Esophagus muscularis mucosa (tissue), 4 donors: Measurements from ENCODE around the gene MED14. TPM values are rescaled to one million over a fixed set of nuclear protein-coding genes. Genes with fewer than 3 reads are reported as not detected.

ENCODE experiments used
- DNase-seq: peaks from one replicate; pipeline ENCODE4 v3.0.0-alpha.2; 2017; ENCODE audit errors: extremely low spot score
- H3K27ac ChIP-seq, 4 donors: fragments of 200-600 bp; sonication (generic); replicated peaks in 1 of 4; 1 replicate in 3 of 4; 2 replicates in 1 of 4; pipeline ENCODE4 v1.5.1; 2016 to 2019; ENCODE audit warnings: mild to moderate bottlenecking in 1 of 4
- H3K27me3 ChIP-seq, 4 donors: fragments of 200-600 bp; sonication (generic); one replicate each; pipeline versions ENCODE4 v1.5.1 to v1.6.0; 2016 to 2019
- H3K36me3 ChIP-seq, 4 donors: fragments of 200-600 bp; sonication (generic); one replicate each; pipeline ENCODE4 v1.5.1; 2016 to 2019
- H3K4me1 ChIP-seq, 4 donors: fragments of 200-600 bp; sonication (generic); one replicate each; pipeline ENCODE4 v1.5.1; 2016 to 2019
- H3K4me3 ChIP-seq, 4 donors: fragments of 200-600 bp; sonication (generic); 1 replicate in 2 of 4; 2 replicates in 2 of 4; pipeline ENCODE4 v1.5.1; 2016 to 2019; ENCODE audit warnings: mild to moderate bottlenecking in 4 of 4, moderate library complexity in 1 of 4
- H3K9me3 ChIP-seq, 4 donors: fragments of 200-600 bp; sonication (generic); 1 replicate in 3 of 4; 2 replicates in 1 of 4; pipeline ENCODE4 v1.5.1; 2016 to 2019
- EP300 ChIP-seq: sonication (generic); formaldehyde crosslinking; IDR thresholded peaks from one replicate; pipeline ENCODE4 v1.6.1; 2017; ENCODE audit warnings: antibody characterized with exemption
- POLR2A ChIP-seq: fragments of 450-650 bp; IDR thresholded peaks from one replicate; pipeline ENCODE4 v1.6.1; 2017; ENCODE audit warnings: antibody characterized with exemption, moderate library complexity, mild to moderate bottlenecking, low read depth
- POLR2AphosphoS5 ChIP-seq, 2 donors: sonication (generic); formaldehyde crosslinking; IDR thresholded peaks; one replicate each; pipeline ENCODE4 v1.6.1; 2017; ENCODE audit warnings: antibody characterized with exemption in 2 of 2
- WGBS: methylation state at CpG from one replicate; pipeline ENCODE4 v1.1.5; 2018; 5-methylcytosine and 5-hydroxymethylcytosine counted together
- intact Hi-C: fragments of 100-400 bp; cut with DNase I; formaldehyde crosslinking; loops from one replicate; pipeline ENCODE4 v1.15.1; 2023
- total RNA-seq, 4 donors: library from RNA; depleted of rRNA; stranded (reverse); fragments of >200 nt; gene quantifications; one replicate each; pipeline versions ENCODE4 v1.1.0 to v1.2.1, GENCODE V29; 2016
- TF ChIP-seq, protein P1 (sequence below), 3 experiments: fragments of 200-600 bp in 2 of 3; fragments of 450-650 bp in 1 of 3; sonication (generic) in 2 of 3; IDR thresholded peaks; one replicate each; pipeline ENCODE4 v1.5.1; 2017 to 2019; ENCODE audit warnings: antibody characterized with exemption in 3 of 3, mild to moderate bottlenecking in 2 of 3, moderate library complexity in 1 of 3

MED14 gene
- total RNA-seq, 4 donors from 2014 or later = 20.0 to 29.9 (median 24.3) TPM

DNA sequence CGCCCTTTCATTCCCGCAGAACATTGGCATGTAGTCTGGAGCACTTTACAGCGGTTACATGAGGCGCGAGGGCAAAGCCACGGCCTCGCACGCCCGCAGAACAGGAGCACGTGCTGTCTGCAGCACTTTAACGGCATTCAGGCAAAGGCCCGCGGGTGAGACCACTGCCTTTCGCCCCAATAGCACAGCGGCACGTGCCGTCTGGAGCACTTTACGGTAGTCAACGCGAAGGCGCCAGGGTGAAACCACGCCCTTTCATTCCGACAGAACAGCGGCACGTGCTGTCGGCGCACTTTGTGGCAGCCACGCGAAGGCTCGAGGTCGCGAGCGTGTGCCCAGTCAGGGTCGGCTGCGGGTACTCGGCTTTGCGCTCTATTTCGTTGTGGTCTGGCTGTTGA lies 112.2 kb downstream of the MED14 start, which contains the start of gene MPC1L:
Gene MPC1L (plus strand): TSS at position 290 of the 398 bp plus-strand sequence. CDS start 138 bp downstream, outside the sequence.
- no peak for TF ChIP-seq POLR2A
- no peak for DNase-seq
- no peaks in the 10 kb centered on the region for H3K4me1 ChIP-seq
- H3K4me3 ChIP-seq = no peak within 1 kb of the TSS
- H3K27ac ChIP-seq = no peak within 1 kb of the TSS
- WGBS = 87% methylated on average over 37 of the region's 38 CpGs
- intact Hi-C loops = no loop called here
- H3K36me3 ChIP-seq = peaks cover 0 to 11% (median 10%) of the 10 kb centered on the region in 4 donors
- no peaks in the 10 kb centered on the region for H3K27me3 ChIP-seq
- peaks cover 0 to 10% (median 0%) of the 10 kb centered on the region in 4 donors for H3K9me3 ChIP-seq

DNA sequence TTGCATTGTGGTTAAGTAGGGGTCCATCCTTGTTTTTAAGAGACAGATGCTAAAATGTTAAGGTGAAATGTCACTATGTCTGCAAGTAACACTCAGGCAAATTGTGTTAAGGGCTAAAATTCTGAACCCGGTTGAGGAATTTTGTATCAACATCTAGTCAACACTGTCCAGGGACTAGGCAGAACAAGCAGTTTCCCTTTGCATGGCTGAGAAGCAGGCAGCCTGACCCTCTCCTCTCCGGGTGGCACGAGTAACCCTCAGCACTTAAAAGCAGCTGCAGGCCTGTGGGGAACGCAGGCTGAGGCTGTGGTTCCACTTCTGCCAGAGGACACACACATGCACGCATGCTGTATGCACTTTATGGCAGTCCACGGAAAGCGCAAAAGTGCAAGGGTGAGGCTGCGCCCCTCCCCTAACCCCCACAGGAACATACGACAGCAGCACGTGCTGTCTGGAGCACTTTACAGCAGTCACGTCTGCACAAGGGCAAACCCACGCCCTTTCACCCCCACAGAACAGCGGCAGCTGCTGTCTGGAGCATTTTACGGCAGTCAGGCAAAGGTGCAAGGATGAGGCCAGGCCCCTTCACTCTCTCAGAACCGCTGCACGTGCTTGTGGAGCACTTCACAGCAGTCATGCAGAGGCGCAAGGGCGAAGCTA lies 112.7 kb downstream of the MED14 start:
- intact Hi-C loops = no loop called here
- WGBS = 60% methylated on average over 1 of the region's 18 CpGs

GRCh38 chrX:40617566-40617965 lies 117.8 kb downstream of the MED14 start:
- H3K27ac ChIP-seq = no peak overlapping the region
- DNase-seq = no peak
- no peak overlapping the region for H3K4me3 ChIP-seq
- no peaks in the 10 kb centered on the region for H3K4me1 ChIP-seq
- no peaks in the 10 kb centered on the region for H3K36me3 ChIP-seq
- WGBS = 91% methylated on average over 7 of the region's 7 CpGs
- no peaks in the 10 kb centered on the region for H3K9me3 ChIP-seq
- TF ChIP-seq POLR2AphosphoS5 (IDR thresholded peaks at IDR 0.05) = no peak
- no peak for TF ChIP-seq POLR2A
- TF ChIP-seq, protein P1, sequence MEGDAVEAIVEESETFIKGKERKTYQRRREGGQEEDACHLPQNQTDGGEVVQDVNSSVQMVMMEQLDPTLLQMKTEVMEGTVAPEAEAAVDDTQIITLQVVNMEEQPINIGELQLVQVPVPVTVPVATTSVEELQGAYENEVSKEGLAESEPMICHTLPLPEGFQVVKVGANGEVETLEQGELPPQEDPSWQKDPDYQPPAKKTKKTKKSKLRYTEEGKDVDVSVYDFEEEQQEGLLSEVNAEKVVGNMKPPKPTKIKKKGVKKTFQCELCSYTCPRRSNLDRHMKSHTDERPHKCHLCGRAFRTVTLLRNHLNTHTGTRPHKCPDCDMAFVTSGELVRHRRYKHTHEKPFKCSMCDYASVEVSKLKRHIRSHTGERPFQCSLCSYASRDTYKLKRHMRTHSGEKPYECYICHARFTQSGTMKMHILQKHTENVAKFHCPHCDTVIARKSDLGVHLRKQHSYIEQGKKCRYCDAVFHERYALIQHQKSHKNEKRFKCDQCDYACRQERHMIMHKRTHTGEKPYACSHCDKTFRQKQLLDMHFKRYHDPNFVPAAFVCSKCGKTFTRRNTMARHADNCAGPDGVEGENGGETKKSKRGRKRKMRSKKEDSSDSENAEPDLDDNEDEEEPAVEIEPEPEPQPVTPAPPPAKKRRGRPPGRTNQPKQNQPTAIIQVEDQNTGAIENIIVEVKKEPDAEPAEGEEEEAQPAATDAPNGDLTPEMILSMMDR (IDR thresholded peaks at IDR 0.05) = no peak
- TF ChIP-seq EP300 = no peak
- no peaks in the 10 kb centered on the region for H3K27me3 ChIP-seq
- intact Hi-C loops = no loop called here

More for the DNA sequence above, 112.7 kb downstream of the MED14 start:
- Histone ChIP-seq H3K27me3 (no peaks in the 10 kb centered on the region), H3K36me3 (peaks cover 0 to 7% (median 6%) of the 10 kb centered on the region in 4 donors), H3K4me3 (no peak overlapping the region), H3K9me3 (peaks cover 0 to 10% (median 0%) of the 10 kb centered on the region in 4 donors), H3K27ac (no peak overlapping the region), H3K4me1 (no peaks in the 10 kb centered on the region)
- no peak for DNase-seq
- TF ChIP-seq POLR2AphosphoS5 (IDR thresholded peaks at IDR 0.05) (no peak), POLR2A (no peak), EP300 (no peak)
- TF ChIP-seq, protein P1 (IDR thresholded peaks at IDR 0.05) = no peak

DNA sequence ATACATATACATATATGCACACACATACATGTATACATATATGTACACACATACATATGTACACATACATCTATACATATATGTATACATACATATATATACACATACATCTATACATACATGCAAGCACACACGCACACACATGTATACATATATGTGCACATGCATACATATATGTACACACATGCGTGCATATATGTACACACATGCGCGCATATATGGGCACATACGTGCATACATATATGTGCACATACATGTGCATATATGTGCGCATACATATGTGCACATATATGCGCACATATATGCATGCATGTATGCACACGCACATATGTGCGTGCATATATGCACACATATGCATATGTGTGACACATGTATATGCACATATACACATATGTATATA lies 119.4 kb downstream of the MED14 start:
- intact Hi-C loops = no loop called here
- Histone ChIP-seq H3K27me3 (no peaks in the 10 kb centered on the region), H3K27ac (no peak overlapping the region), H3K4me3 (no peak overlapping the region), H3K4me1 (no peaks in the 10 kb centered on the region), H3K9me3 (no peaks in the 10 kb centered on the region), H3K36me3 (no peaks in the 10 kb centered on the region)
- no peak for DNase-seq
- TF ChIP-seq, protein P1 (IDR thresholded peaks at IDR 0.05) = no peak
- TF ChIP-seq EP300 (no peak), POLR2AphosphoS5 (IDR thresholded peaks at IDR 0.05) (no peak), POLR2A (no peak)
- WGBS = 86% methylated on average over 9 of the region's 9 CpGs

DNA sequence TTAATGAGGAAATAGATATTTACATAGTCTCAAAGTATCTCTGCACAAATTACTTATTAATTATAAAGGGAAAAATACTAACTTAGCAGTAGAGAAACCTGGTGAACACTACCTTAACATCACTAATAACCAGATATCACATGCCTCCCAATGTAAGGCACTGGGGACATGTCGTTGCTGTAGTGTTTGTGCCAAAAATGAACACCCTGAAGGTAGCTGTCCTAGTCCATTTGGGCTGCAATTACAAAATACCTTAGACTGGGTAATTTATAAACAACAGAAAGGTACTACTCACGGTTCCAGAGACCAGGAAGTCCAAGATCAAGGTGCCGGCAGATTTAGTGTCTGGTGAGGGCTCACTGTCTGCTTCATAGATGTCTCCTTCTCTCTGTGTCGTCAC lies 122.8 kb downstream of the MED14 start:
- intact Hi-C loops = no loop called here
- Histone ChIP-seq H3K36me3 (no peaks in the 10 kb centered on the region), H3K4me3 (no peak overlapping the region), H3K27me3 (no peaks in the 10 kb centered on the region), H3K9me3 (no peaks in the 10 kb centered on the region), H3K4me1 (peaks cover 0 to 3% (median 0%) of the 10 kb centered on the region in 4 donors), H3K27ac (no peak overlapping the region)
- no peak for TF ChIP-seq EP300
- TF ChIP-seq, protein P1 (IDR thresholded peaks at IDR 0.05) = no peak
- TF ChIP-seq POLR2A = no peak
- DNase-seq = no peak
- WGBS = 77% methylated on average over 3 of the region's 4 CpGs
